Smooth muscle cell (in vitro differentiated cells): ENCODE measurements around the gene MGAT5. TPM values are rescaled to one million over a fixed set of nuclear protein-coding genes. Genes with fewer than 3 reads are reported as not detected.

Experiments used
- DNase-seq: peaks from one replicate; lab custom pipeline; 2025; ENCODE audit not compliant: unreplicated experiment; lab: John Stamatoyannopoulos, UW
- H2AFZ ChIP-seq: fragments of 200-600 bp; sonication (generic); 2 replicates; pipeline ENCODE4 v1.6.0; 2016; ENCODE audit warnings: antibody characterized with exemption, low read depth, mild to moderate bottlenecking
- H3F3A ChIP-seq: fragments of 200-600 bp; sonication (generic); 2 replicates; pipeline ENCODE4 v1.6.0; 2017; ENCODE audit warnings: antibody characterized with exemption, low read depth
- H3K27ac ChIP-seq: fragments of 200-600 bp; sonication (generic); 2 replicates; pipeline ENCODE4 v1.5.1; 2016; ENCODE audit warnings: low read depth, mild to moderate bottlenecking
- H3K27me3 ChIP-seq: fragments of 200-600 bp; sonication (generic); 2 replicates; pipeline ENCODE4 v1.6.1; 2016; ENCODE audit warnings: low read depth, mild to moderate bottlenecking
- H3K36me3 ChIP-seq: fragments of 200-600 bp; sonication (generic); 2 replicates; pipeline ENCODE4 v1.5.1; 2016; ENCODE audit warnings: low read depth
- H3K4me1 ChIP-seq: fragments of 200-600 bp; sonication (generic); 2 replicates; pipeline ENCODE4 v1.5.1; 2016; ENCODE audit warnings: low read depth
- H3K4me2 ChIP-seq: fragments of 200-600 bp; sonication (generic); 2 replicates; pipeline ENCODE4 v1.6.0; 2016; ENCODE audit warnings: mild to moderate bottlenecking
- H3K4me3 ChIP-seq: fragments of 200-600 bp; sonication (generic); 2 replicates; pipeline ENCODE4 v1.5.1; 2016; ENCODE audit warnings: mild to moderate bottlenecking
- H3K79me2 ChIP-seq: fragments of 200-600 bp; sonication (generic); 2 replicates; pipeline ENCODE4 v1.6.0; 2016; ENCODE audit warnings: low read depth, mild to moderate bottlenecking
- H3K9ac ChIP-seq: fragments of 200-600 bp; sonication (generic); 2 replicates; pipeline ENCODE4 v1.6.0; 2016; ENCODE audit warnings: low read depth
- H3K9me3 ChIP-seq: fragments of 200-600 bp; sonication (generic); replicated peaks from 2 replicates; pipeline ENCODE4 v1.5.1; 2016; ENCODE audit warnings: low read depth
- H4K20me1 ChIP-seq: fragments of 200-600 bp; sonication (generic); 2 replicates; pipeline ENCODE4 v1.6.0; 2016; ENCODE audit warnings: low read depth
- WGBS: methylation state at CpG from one replicate; pipeline ENCODE4 v1.1.7; 2016; ENCODE audit warnings: low lambda C conversion rate; 5-methylcytosine and 5-hydroxymethylcytosine counted together
- polyA plus RNA-seq: library from polyadenylated mRNA; unstranded; fragments of >200 nt; fragmentation: Nextera tagmentation; extraction: Ambion mirVana; gene quantifications from 2 replicates; pipeline ENCODE4 v1.2.1, GENCODE V29; 2016
- total RNA-seq: library from RNA; depleted of rRNA; stranded (reverse); fragments of >200 nt; gene quantifications from 2 replicates; pipeline ENCODE4 v1.2.3, GENCODE V29; 2014
- TF ChIP-seq, protein P1 (sequence below): fragments of 200-600 bp; sonication (generic); IDR thresholded peaks from 2 replicates; pipeline ENCODE4 v1.5.1; 2017; ENCODE audit warnings: borderline replicate concordance, mild to moderate bottlenecking, antibody characterized with exemption; ENCODE audit not compliant: insufficient read depth, poor library complexity, severe bottlenecking

MGAT5 gene
- total and polyA plus RNA-seq, 2 experiments from 2014 or later = 4.5 to 33.8 TPM

DNA sequence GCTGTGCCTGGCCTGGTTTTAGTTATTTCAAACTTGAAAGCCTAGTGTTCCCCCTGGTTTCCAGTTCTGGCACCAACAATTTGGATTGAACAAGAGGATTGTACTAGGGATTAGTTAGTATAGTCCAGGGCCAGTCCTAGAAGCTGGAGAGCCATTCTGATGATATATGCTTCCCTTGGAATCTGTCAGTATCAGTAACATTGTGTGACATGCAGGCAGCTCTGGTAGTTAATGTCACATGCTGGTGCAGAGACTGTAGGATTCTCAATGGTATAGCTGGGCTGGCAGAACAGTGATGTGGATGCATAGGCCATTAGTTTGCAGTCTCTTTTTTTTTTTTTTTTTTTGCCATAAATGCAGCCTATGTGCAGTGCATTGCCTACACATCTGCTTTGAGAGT, 3.6 kb downstream of the MGAT5 start:
- Histone ChIP-seq H3K4me3 (no peak overlapping the region), H3K9me3 (no peaks in the 10 kb centered on the region), H3F3A (no peaks in the 10 kb centered on the region), H4K20me1 (peaks cover 2% of the 10 kb centered on the region), H3K27ac (no peak overlapping the region), H3K4me1 (peaks cover 7% of the 10 kb centered on the region), H3K79me2 (peaks cover 3% of the 10 kb centered on the region), H3K27me3 (no peaks in the 10 kb centered on the region), H2AFZ (no peak overlapping the region), H3K4me2 (no peak overlapping the region), H3K36me3 (no peaks in the 10 kb centered on the region), H3K9ac (no peak overlapping the region)
- no peak for DNase-seq
- TF ChIP-seq, protein P1, sequence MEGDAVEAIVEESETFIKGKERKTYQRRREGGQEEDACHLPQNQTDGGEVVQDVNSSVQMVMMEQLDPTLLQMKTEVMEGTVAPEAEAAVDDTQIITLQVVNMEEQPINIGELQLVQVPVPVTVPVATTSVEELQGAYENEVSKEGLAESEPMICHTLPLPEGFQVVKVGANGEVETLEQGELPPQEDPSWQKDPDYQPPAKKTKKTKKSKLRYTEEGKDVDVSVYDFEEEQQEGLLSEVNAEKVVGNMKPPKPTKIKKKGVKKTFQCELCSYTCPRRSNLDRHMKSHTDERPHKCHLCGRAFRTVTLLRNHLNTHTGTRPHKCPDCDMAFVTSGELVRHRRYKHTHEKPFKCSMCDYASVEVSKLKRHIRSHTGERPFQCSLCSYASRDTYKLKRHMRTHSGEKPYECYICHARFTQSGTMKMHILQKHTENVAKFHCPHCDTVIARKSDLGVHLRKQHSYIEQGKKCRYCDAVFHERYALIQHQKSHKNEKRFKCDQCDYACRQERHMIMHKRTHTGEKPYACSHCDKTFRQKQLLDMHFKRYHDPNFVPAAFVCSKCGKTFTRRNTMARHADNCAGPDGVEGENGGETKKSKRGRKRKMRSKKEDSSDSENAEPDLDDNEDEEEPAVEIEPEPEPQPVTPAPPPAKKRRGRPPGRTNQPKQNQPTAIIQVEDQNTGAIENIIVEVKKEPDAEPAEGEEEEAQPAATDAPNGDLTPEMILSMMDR = no peak

DNA sequence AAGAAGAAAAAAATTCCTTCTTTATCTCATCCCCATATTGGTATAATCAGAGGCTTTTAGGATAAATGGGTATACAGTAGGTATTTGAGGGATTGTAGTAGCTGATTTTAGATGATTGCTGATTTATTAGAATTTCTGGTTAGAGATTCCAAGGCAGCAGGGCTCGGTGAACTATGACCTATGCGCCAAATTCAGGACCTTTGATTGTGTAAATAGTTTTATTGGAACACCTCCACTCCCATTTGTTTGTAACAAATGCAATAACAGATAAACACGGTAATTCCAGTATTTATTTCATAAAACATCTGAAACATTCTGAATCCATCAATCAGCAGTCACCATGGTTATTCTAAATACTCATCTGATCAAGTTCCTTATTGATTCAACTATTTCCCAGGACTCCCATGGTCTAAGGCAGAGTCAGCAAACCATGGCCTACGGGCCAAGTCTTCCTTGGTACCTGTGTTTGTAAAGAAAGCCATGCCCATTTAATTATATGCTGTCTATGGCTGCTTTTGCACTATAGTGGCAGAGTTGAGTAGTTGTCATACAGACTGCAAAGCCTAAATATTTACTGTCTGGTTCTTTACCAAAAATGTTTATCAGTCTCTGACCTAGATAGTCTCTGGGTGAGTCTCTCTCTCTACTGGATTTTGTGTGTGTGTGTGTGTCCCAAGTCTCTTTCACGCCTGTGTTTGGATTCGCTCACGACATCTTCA, 4.3 kb downstream of the MGAT5 start:
- H3F3A ChIP-seq = no peaks in the 10 kb centered on the region
- no peak overlapping the region for H3K4me2 ChIP-seq
- 95% methylated on average over 7 of the region's 7 CpGs for WGBS
- no peak overlapping the region for H3K9ac ChIP-seq
- no peaks in the 10 kb centered on the region for H3K9me3 ChIP-seq
- no peak overlapping the region for H3K4me3 ChIP-seq
- TF ChIP-seq, protein P1 = no peak
- H3K4me1 ChIP-seq = peaks cover 7% of the 10 kb centered on the region
- H3K36me3 ChIP-seq = no peaks in the 10 kb centered on the region
- H3K79me2 ChIP-seq = peaks cover 3% of the 10 kb centered on the region
- no peaks in the 10 kb centered on the region for H4K20me1 ChIP-seq
- H3K27me3 ChIP-seq = no peaks in the 10 kb centered on the region
- H2AFZ ChIP-seq = no peak overlapping the region
- no peak overlapping the region for H3K27ac ChIP-seq
- no peak for DNase-seq

DNA sequence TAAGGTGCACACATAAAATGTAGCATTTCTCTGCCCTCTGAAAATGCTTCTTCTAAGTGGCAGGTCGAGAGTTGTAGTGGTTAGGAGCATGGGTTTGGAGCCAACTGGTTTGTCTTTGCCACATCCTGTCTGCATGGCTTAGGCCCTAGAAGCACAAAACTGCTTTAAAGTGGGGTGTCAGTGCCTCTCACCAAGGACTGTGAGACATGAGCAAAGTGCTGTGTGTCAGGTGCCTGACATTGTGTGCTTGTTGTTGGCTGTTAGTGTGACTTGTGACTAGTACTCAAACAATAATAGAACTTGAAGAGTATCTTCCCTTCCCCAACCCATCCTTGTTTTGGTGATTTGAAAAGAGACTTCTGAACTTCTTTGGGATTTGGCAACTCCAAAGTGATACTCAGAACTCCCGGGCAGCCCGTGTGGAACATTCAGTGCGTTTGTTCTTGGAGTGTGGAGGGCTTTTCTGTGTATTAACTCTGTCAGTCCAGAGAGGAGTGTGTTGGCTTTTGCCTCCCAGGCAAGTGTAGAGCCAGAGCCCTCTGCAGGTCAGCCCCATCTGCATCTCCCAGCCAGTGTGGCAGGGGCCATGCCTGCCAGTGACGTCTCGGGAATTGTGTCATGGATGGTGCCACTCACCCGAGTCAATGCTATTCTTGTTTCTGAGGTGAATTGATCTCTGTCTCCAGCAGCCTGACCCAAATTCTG, 5.0 kb downstream of the MGAT5 start:
- Histone ChIP-seq H2AFZ (no peak overlapping the region), H3K9ac (no peak overlapping the region), H3K79me2 (peaks cover 3% of the 10 kb centered on the region), H3K4me3 (no peak overlapping the region), H3K4me1 (peaks cover 7% of the 10 kb centered on the region), H3K27me3 (no peaks in the 10 kb centered on the region), H3K9me3 (no peaks in the 10 kb centered on the region), H4K20me1 (no peaks in the 10 kb centered on the region), H3F3A (no peaks in the 10 kb centered on the region), H3K36me3 (no peaks in the 10 kb centered on the region), H3K4me2 (no peak overlapping the region), H3K27ac (peak overlapping the region; percentile 84)
- DNase-seq = no peak
- 87% methylated on average over 7 of the region's 7 CpGs for WGBS
- TF ChIP-seq, protein P1 = no peak
